HepG2 (cell line): ENCODE results near the gene CCDC117. TPM values are rescaled to one million over a fixed set of nuclear protein-coding genes. Genes with fewer than 3 reads are reported as not detected.

Experiments
- BRD4 ChIP-seq: sonication (generic); formaldehyde crosslinking; IDR thresholded peaks from 2 replicates; pipeline ENCODE4 v1.4.0; 2020; ENCODE audit warnings: missing genetic modification reagents
- CEBPZ ChIP-seq: IDR thresholded peaks from 2 replicates; pipeline ENCODE4 v1.6.1; 2012; ENCODE audit warnings: low read length, improper control_type of control experiment
- EED ChIP-seq: sonication (generic); formaldehyde crosslinking; IDR thresholded peaks from 2 replicates; pipeline ENCODE4 v1.5.0; 2020; ENCODE audit warnings: mild to moderate bottlenecking, missing genetic modification reagents
- EP300 ChIP-seq, 3 experiments: sonication (generic) in 1 of 3; formaldehyde crosslinking in 1 of 3; IDR thresholded peaks; 2 replicates each; pipeline versions ENCODE4 v1.5.1 to v1.6.1; 2011 to 2020; ENCODE audit warnings: low read depth in 2 of 3, low read length in 2 of 3, borderline replicate concordance in 1 of 3, improper control_type of control experiment in 1 of 3, mild to moderate bottlenecking in 1 of 3, missing genetic modification reagents in 1 of 3, moderate library complexity in 1 of 3
- FOSL1 ChIP-seq: sonication (generic); formaldehyde crosslinking; IDR thresholded peaks from 2 replicates; pipeline ENCODE4 v1.9.0; 2021; ENCODE audit warnings: missing genetic modification reagents, borderline replicate concordance
- HMG20A ChIP-seq: IDR thresholded peaks from 2 replicates; pipeline ENCODE4 v1.6.1; 2016; ENCODE audit warnings: borderline replicate concordance
- HNF4G ChIP-seq, 2 experiments: sonication (generic) in 1 of 2; formaldehyde crosslinking in 1 of 2; IDR thresholded peaks; 2 replicates each; pipeline versions ENCODE4 v1.4.0 to v1.6.1; 2011 to 2020; ENCODE audit warnings: borderline replicate concordance in 2 of 2, low read depth in 2 of 2, mild to moderate bottlenecking in 2 of 2, low read length in 1 of 2, missing genetic modification reagents in 1 of 2, moderate library complexity in 1 of 2
- KDM2A ChIP-seq: sonication (generic); formaldehyde crosslinking; IDR thresholded peaks from 2 replicates; pipeline ENCODE4 v1.4.0; 2020; ENCODE audit warnings: low read depth, missing genetic modification reagents, borderline replicate concordance
- MAX ChIP-seq: IDR thresholded peaks from 2 replicates; pipeline ENCODE4 v1.6.1; 2012; ENCODE audit warnings: inconsistent platforms
- ONECUT2 ChIP-seq: sonication (generic); formaldehyde crosslinking; IDR thresholded peaks from 2 replicates; pipeline ENCODE4 v1.4.0; 2020; ENCODE audit warnings: missing genetic modification reagents
- SMARCC2 ChIP-seq: fragments of 450-650 bp; IDR thresholded peaks from 2 replicates; pipeline ENCODE4 v1.6.1; 2017; ENCODE audit warnings: antibody characterized with exemption, mild to moderate bottlenecking
- THAP11 ChIP-seq: IDR thresholded peaks from 2 replicates; pipeline ENCODE4 v1.6.1; 2016; ENCODE audit warnings: missing biosample characterization, missing genetic modification reagents
- ZBTB25 ChIP-seq: IDR thresholded peaks from 2 replicates; pipeline ENCODE4 v1.6.1; 2018; ENCODE audit warnings: missing genetic modification reagents
- ZBTB43 ChIP-seq: sonication (generic); formaldehyde crosslinking; conservative IDR thresholded peaks from 2 replicates; pipeline ENCODE4 v1.4.0; 2020; ENCODE audit warnings: missing genetic modification reagents
- ZC3H13 ChIP-seq: sonication (generic); formaldehyde crosslinking; IDR thresholded peaks from 2 replicates; pipeline ENCODE4 v1.8.1; 2023; ENCODE audit warnings: mild to moderate bottlenecking, missing genetic modification reagents, moderate library complexity
- ZFP37 ChIP-seq: sonication (generic); formaldehyde crosslinking; IDR thresholded peaks from 2 replicates; pipeline ENCODE4 v1.4.0; 2020; ENCODE audit warnings: missing genetic modification reagents, borderline replicate concordance
- ZNF12 ChIP-seq: sonication (generic); formaldehyde crosslinking; IDR thresholded peaks from 2 replicates; pipeline ENCODE4 v1.5.0; 2020; ENCODE audit warnings: missing genetic modification reagents
- ZNF207 ChIP-seq: fragments of 450-650 bp; IDR thresholded peaks from 2 replicates; pipeline ENCODE4 v1.6.1; 2016; ENCODE audit warnings: antibody characterized with exemption, borderline replicate concordance
- ZNF263 ChIP-seq: sonication (generic); formaldehyde crosslinking; IDR thresholded peaks from 2 replicates; pipeline ENCODE4 v1.4.0; 2020; ENCODE audit warnings: missing genetic modification reagents
- ZNF350 ChIP-seq: sonication (generic); formaldehyde crosslinking; IDR thresholded peaks from 2 replicates; pipeline ENCODE4 v1.4.0; 2020; ENCODE audit warnings: mild to moderate bottlenecking, low read depth, missing genetic modification reagents, borderline replicate concordance
- ZNF816 ChIP-seq: sonication (generic); formaldehyde crosslinking; IDR thresholded peaks from 2 replicates; pipeline ENCODE4 v1.8.0; 2022; ENCODE audit warnings: missing genetic modification reagents, mild to moderate bottlenecking, borderline replicate concordance
- polyA plus RNA-seq, 8 experiments: library from polyadenylated mRNA; depleted of rRNA in 3 of 8; stranded (reverse) in 7 of 8; unstranded in 1 of 8; fragments of >200 nt; fragmentation: Illumina TruSeq in 4 of 8; extraction: Trizol in 4 of 8; gene quantifications; 2 replicates each; pipeline versions ENCODE4 v1.2.1 to v1.2.3, GENCODE V29; 2011 to 2016; ENCODE audit warnings: low read depth in 4 of 8, missing spikeins in 1 of 8, mixed read lengths in 1 of 8; ENCODE audit not compliant: insufficient read depth in 1 of 8
- total RNA-seq, 5 experiments: library from RNA; depleted of rRNA; stranded (reverse); fragments of >200 nt; fragmentation: Illumina TruSeq; extraction: Trizol; gene quantifications; 2 replicates each; pipeline ENCODE4 v1.2.3, GENCODE V29; 2016; ENCODE audit warnings: low read depth in 1 of 5

Gene CCDC117
- total and polyA plus RNA-seq, 2 of the 13 experiments (the other 11 are each of a cell fraction or from before 2014, with no cell fraction given): 12.6 to 34.2 TPM

DNA sequence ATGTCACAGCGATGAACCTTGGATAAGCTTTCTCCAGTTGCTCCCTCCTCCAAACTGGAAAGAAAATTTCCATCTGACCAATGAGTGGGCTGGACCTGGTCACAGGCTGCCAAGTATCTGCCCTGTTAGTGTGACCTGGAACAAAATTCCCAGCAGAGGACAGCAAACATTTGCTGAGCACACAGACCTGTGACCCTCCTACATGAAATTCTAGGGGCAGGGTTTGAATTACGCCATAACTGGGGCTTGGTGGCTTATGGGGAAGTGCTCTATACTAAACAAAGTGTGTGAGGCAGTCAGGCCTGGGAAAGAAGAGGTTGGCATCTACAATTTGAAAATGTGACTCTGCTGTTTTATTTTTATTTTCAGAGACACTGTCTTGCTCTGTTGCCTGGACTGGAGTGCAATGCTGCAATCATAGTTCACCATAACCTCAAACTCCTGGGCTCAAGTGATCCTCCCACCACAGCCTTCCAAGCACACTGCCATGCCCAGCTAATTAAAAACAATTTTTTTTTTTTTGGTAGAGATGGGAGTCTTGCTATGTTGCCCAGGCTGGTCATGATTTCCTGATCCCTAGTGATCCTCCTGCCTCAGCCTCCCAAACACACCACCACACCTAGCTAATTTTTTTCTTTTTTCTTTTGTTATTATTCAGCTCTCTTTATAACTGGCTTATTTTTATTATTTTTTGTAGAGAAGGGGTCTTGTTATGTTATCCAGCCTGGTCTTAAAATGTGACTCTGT lies 41.5 kb downstream of the CCDC117 start (continued):
- peak; percentile 94 for TF ChIP-seq HNF4G (IDR thresholded peaks at IDR 0.05; ENCODE audit: borderline replicate concordance, low read depth, low read length)
- peak; percentile 89; the same call in 1 of the 2 replicates for TF ChIP-seq HNF4G (CRISPR knock-in tag; IDR thresholded peaks at IDR 0.05; ENCODE audit: borderline replicate concordance, low read depth)
- TF ChIP-seq ZNF350 (CRISPR knock-in tag): peak; percentile 61; the same call in 1 of the 2 replicates
- TF ChIP-seq EP300 (IDR thresholded peaks at IDR 0.05; ENCODE audit: low read depth in 2 of 2, low read length in 2 of 2): peak; percentile 18 to 97; a peak in 3 of 4 replicates
- TF ChIP-seq EP300 (CRISPR knock-in tag; IDR thresholded peaks at IDR 0.05; ENCODE audit: borderline replicate concordance): peak; percentile 96
- TF ChIP-seq THAP11 (CRISPR knock-in tag): peak; percentile 79
- TF ChIP-seq ONECUT2: peak; percentile 33; the same call in 1 of the 2 replicates
- TF ChIP-seq ZBTB25 (CRISPR knock-in tag): 0 out of 2 replicates have a peak, but pooled peaks have one; percentile 26
- TF ChIP-seq HMG20A (CRISPR knock-in tag): peak; percentile 90; the same call in 1 of the 2 replicates
- TF ChIP-seq ZBTB43: peak; percentile 60; the same call in 1 of the 2 replicates
- peak; percentile 65; the same call in 1 of the 2 replicates for TF ChIP-seq MAX
- peak; percentile 16; the same call in 1 of the 2 replicates for TF ChIP-seq SMARCC2
- 0 out of 2 replicates have a peak, but pooled peaks have one; percentile 19 for TF ChIP-seq KDM2A (CRISPR knock-in tag)
- TF ChIP-seq FOSL1: peak; percentile 28; the same call in 1 of the 2 replicates
- peak; percentile 79; the same call in 1 of the 2 replicates for TF ChIP-seq ZNF12 (CRISPR knock-in tag)
- TF ChIP-seq ZFP37 (CRISPR knock-in tag): no peak
- no peak for TF ChIP-seq ZNF263
- peak; percentile 63; the same call in 1 of the 2 replicates for TF ChIP-seq ZC3H13 (CRISPR knock-in tag)
- no peak for TF ChIP-seq ZNF207
- TF ChIP-seq EED (CRISPR knock-in tag): no peak
- TF ChIP-seq ZNF816: no peak
- no peak for TF ChIP-seq CEBPZ
- TF ChIP-seq BRD4 (CRISPR knock-in tag): peak; percentile 41; the same call in 1 of the 2 replicates
